Measurements from ENCODE around the gene BSND.

BSND gene

DNA sequence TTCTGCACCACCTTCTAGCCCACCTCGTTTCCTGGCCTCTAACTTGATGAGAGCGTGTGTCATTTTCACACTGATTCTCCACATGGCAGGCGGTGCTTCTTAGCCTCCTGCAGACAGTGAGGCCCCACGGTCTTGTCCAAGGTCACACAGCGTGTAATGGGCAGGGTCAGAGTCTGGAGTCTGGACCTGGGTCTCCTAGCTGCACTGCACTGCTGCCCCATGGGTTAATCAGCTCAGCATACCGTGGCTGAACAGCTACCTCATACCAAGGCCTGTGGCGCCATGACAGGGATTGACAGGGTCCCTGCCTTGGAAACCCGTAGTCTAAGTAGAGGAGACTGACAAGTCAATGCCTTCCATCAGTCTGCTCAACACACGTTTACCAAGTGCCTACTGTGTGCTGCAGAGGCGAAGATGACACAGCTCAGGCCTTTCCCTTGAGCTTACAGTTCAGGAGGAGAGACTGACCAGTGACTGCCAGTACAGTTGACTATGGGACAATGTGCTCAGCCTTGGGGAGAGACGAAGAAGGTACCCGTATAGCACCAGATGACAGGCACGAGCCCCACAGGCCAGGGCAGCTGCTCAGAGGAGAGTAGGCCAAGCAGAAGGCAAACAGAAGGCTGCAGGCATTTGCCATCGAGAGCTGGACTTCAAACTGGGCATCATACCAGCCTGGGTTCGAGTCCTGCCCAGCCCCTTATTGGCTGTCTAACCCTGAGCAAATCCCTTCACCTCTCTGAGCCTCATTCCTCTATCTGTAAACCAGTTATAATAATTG is 46.1 kb downstream of the BSND start:
- DNase-seq (ENCODE audit: insufficient read length, low spot score) (no peak), FAIRE-seq (no peak)

GRCh38 chr1:55045430-55045829 is 46.7 kb downstream of the BSND start:
- FAIRE-seq (no peak), DNase-seq (ENCODE audit: insufficient read length, low spot score) (no peak)

DNA sequence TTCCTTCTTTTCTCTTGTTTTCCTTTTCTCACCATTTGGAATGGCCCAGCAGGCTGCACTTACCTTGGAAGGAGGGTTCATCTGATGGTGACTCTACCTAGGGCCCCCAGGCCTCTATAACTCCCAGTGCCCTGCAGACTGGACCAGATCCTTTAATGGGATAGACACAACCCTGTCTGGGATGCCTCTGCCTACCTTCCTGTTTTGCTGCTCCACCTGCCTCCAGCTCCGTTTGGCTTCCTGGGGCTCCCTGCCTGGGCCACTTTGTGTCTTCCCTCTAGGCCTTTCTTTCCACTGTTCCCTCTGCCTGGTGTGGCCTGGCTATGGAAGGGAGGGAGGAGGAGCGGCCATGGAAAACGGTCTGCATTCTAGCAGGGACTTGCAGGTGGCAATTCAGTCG is 48.1 kb downstream of the BSND start:
- DNase-seq (ENCODE audit: insufficient read length, low spot score) (no peak), FAIRE-seq (no peak)

- DNase-seq (ENCODE audit: insufficient read length, low spot score) (no peak), FAIRE-seq (no peak)
Observed at GRCh38 chr1:55047611-55048010, 48.9 kb downstream of the BSND start.

DNA sequence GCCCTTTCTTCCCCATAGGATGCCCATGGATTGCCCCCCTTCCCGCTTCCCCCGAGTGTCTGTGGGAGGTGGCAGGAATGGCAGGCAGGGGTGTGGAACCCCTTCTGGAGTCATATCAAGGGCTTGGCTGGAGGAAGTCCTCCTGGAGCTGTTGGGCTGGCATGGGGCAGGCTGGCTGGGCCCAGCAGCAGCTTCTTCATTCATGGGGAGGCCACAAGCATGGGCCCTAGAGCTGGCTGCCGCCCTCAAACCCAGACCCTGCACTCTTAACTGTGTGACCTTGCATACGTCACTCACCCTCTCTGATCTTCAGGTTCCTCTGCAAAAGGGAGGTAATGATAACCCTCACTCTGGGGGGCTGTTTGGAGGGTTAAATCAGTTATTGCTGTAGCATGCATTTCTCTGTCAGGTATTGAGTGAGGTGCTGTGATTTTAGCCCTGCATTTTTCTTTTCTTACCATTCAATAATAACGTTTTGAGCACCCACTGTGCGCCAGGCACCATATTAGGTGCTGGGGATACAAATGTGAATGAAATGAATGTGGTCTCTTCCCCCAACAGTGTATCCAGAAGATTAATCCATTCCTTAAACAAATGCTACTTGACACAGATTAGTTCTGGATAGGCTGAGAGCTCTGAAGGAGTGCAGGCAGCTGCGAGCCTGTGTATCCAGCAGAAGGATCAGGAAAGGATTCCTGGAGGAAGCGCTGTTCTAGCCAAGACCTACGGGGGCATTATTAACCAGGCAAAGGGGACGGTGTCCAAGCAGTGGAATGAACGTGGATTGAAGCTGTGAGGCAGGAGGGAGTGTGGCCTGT is 49.9 kb downstream of the BSND start:
- DNase-seq (ENCODE audit: insufficient read length, low spot score) (no peak), FAIRE-seq (no peak)

DNA sequence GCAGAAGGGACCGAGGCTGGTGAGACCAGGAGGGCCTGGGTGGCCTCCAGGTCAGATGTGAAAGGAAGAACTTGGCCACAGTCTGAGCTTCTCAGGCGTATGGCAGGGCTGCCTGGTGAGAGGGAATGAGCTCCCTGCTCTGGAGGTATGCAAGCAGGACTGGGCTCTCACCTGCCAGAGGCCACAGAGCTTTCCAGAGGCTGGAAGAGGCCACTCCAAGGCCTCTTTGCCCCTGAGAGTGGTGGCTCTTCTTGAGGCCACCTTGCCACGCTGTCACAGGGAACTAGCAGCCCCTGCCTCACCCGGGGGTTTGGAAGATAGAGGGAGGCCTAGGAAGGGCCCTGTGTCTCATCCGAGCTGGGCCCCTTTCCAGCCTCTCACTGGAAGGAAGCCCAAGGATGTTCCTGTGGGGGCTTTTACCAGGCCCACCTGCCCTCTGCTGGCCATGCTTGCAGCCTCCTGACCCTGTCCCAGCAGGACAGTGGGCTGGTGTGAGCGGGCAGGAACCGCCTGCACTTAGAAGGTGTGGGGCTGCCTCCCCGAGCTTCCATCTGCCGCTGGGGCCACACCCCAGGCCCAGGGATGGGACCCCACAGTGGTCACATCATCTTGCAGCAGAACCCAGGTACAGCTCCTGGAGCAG is 50.7 kb downstream of the BSND start:
- FAIRE-seq (no peak), DNase-seq (ENCODE audit: insufficient read length, low spot score) (no peak)

GRCh38 chr1:55049914-55050278 is 51.2 kb downstream of the BSND start:
- DNase-seq (ENCODE audit: insufficient read length, low spot score) (no peak), FAIRE-seq (no peak)

DNA sequence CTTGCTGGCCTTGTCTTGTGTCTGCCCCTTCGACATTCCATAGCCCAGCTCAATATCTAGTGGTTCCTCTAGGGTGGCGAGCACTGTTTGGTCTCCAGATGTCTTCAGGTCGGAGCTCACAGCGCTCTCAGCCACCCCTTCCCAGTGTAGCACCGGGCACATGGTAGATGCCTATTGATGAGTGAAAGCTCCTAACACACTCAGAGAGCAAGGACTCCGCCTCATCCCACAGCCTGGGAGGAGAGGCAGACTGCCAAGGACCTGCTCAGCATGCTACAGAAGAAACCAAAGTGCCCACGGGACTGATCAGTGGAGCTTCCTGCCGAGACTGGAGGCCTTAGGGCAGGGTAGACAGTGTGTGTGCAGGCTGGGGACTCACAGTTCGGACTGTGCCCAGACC is 51.5 kb downstream of the BSND start:
- DNase-seq (ENCODE audit: insufficient read length, low spot score) = no peak
- FAIRE-seq = no peak

GRCh38 chr1:55051169-55051568 is 52.4 kb downstream of the BSND start:
- no peak for FAIRE-seq

GRCh38 chr1:55051621-55052020 is 52.9 kb downstream of the BSND start:
- no peak for FAIRE-seq

More at GRCh38 chr1:55051169-55051568, 52.4 kb downstream of the BSND start:
- no peak for DNase-seq (ENCODE audit: insufficient read length, low spot score)

DNA sequence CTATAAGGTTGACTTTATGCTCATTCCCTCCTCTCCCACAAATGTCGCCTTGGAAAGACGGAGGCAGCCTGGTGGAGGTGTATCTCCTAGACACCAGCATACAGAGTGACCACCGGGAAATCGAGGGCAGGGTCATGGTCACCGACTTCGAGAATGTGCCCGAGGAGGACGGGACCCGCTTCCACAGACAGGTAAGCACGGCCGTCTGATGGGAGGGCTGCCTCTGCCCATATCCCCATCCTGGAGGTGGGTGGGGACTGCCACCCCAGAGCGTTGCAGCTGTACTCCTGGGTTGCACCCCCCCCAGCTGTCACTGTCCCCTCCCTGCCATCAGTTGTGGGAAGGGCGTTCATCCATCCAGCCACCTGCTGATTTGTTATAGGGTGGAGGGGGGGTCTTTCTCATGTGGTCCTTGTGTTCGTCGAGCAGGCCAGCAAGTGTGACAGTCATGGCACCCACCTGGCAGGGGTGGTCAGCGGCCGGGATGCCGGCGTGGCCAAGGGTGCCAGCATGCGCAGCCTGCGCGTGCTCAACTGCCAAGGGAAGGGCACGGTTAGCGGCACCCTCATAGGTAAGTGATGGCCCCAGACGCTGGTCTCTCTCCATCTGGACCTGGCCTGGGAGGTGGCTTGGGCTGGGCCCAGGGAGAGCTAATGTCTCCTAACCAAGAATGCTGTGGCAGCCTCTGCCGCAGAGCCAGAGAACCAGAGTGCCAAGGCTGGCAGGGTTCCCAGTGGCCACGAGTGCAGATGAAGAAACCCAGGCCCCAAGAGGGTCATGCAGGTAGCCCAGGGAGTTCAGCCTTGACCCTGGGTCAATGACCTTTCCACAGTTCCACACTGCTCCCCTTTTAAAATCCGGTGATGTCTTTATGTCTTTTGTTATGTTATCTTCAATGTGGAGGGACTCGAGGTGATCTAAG is 53.7 kb downstream of the BSND start:
- no peak for FAIRE-seq
- DNase-seq (ENCODE audit: insufficient read length, low spot score) = no peak

More at GRCh38 chr1:55051621-55052020, 52.9 kb downstream of the BSND start:
- no peak for DNase-seq (ENCODE audit: insufficient read length, low spot score)

GRCh38 chr1:55053265-55053954 is 54.7 kb downstream of the BSND start:
- FAIRE-seq (no peak), DNase-seq (ENCODE audit: insufficient read length, low spot score) (no peak)

DNA sequence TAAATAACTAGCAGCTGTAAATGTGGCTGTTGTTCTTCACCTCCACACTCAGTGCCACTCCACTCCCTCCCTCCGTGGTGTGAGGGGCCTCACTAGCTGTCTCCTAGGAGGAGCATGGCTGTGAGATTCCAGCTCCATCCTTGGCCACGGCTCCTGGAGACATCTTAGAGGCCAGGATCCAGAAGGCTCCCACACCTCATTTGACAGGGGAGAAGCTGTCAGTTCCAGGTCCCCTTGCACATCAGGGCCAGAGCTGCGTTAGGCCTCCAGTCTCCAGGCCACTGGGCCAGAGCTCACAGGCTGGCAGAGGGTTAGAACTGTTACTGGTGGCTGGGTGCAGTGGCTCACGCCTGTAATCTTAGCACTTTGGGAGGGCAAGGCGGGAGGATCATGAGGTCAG is 55.7 kb downstream of the BSND start:
- FAIRE-seq (no peak), DNase-seq (ENCODE audit: insufficient read length, low spot score) (no peak)

DNA sequence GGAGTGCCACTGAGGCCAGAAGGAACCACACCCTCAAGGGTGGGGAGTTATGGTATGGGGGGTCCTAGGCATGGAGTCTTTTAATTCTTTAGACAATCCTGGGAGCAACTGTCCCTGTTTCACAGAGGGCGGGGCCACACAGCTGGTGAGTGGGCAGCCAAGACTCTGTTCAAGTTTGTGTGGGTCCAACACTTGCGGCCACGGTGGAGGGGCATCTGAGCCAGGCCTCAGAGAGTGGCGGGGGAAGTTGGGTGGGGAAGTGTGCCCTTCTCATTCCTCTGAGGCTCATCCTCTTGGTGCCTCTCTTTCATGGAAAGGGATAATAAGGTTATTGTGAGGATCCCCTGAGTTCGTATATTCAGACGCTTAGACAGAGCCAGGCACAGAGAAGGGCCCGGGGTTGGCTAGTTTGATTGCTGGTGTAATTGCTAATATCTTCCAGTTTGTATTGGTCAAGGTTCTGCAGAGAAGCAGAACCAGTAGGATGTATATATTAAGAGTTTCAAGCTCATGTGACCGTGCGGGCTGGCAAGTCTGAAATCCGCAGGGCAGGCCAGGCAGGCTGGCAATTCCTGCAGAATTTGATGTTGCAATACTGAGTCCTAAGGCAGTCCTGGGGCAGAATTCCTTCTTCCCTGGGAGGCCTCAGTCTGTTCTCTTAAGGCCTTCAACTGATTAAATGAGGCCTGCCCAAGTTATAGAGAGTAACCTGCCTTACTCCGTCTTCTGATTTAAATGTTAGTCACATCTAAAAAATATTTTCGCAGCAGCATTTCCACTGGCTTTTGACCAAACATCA is 56.5 kb downstream of the BSND start:
- FAIRE-seq = no peak
- DNase-seq (ENCODE audit: insufficient read length, low spot score) = no peak

DNA sequence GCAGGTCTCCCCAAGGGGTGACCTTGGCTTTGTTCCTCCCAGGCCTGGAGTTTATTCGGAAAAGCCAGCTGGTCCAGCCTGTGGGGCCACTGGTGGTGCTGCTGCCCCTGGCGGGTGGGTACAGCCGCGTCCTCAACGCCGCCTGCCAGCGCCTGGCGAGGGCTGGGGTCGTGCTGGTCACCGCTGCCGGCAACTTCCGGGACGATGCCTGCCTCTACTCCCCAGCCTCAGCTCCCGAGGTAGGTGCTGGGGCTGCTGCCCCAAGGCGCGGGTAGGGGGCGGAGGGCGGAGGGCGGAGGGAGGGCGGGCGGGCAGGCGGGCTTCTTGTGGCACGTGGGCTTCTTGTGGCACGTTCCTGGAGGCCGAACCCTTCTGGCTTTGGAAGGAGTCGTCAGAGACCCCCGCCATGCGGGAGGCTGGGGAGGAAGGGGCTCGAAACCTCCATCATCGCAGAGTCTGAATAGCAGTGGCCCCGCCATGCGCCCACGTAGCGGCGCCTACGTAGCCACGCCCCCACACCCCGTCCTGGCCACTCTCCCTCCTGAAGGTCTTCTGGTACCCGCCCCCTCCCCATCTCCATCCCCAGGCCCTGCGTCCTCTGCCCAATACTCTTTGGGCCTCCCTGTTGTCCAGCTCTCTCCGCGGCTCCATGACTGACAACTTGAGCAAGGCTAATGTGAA is 57.4 kb downstream of the BSND start:
- FAIRE-seq = no peak
- DNase-seq (ENCODE audit: insufficient read length, low spot score) = no peak

GRCh38 chr1:55056632-55056992 is 57.9 kb downstream of the BSND start:
- no peak for FAIRE-seq
- no peak for DNase-seq (ENCODE audit: insufficient read length, low spot score)

- FAIRE-seq = no peak
- no peak for DNase-seq (ENCODE audit: insufficient read length, low spot score)
Observed at GRCh38 chr1:55057270-55057955, 58.7 kb downstream of the BSND start.

DNA sequence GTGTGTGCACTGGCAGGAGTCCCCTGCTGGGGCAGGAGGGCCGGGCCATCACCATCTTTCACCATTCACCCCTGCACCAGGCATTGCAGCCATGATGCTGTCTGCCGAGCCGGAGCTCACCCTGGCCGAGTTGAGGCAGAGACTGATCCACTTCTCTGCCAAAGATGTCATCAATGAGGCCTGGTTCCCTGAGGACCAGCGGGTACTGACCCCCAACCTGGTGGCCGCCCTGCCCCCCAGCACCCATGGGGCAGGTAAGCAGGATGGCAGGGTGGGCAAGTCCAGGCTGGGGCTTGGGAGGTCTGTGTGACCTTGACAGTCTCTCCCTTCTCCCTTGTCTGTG is 59.2 kb downstream of the BSND start:
- DNase-seq (ENCODE audit: insufficient read length, low spot score) (no peak), FAIRE-seq (no peak)

All from HTR-8/SVneo (cell line).